HG02623 (cell line): ENCODE measurements around the gene SPATS2.
"Not testable (repeated sequence)": the region's sequence is repeated elsewhere in the genome, so short reads cannot be mapped to it uniquely, and the experiment has no call there.

Experiments
- ATAC-seq: cut with Tn5 transposase; IDR thresholded peaks from one replicate; pipeline ENCODE4 v1.9.1; 2021; ENCODE audit warnings: moderate library complexity; ENCODE audit not compliant: unreplicated experiment

SPATS2 gene

GRCh38 chr12:49403971-49404450 lies 36.7 kb downstream of the SPATS2 start:
- no peak for ATAC-seq

GRCh38 chr12:49404956-49405355 lies 37.7 kb downstream of the SPATS2 start:
- ATAC-seq: no peak

GRCh38 chr12:49410818-49411217 lies 43.6 kb downstream of the SPATS2 start:
- ATAC-seq: no peak

GRCh38 chr12:49413010-49413409 lies 45.7 kb downstream of the SPATS2 start:
- ATAC-seq: no peak

GRCh38 chr12:49413796-49414195 lies 46.5 kb downstream of the SPATS2 start:
- ATAC-seq: no peak

- no peak for ATAC-seq
Observed at GRCh38 chr12:49414364-49414763, 47.1 kb downstream of the SPATS2 start.

- ATAC-seq: no peak
Observed at GRCh38 chr12:49415521-49415970, 48.3 kb downstream of the SPATS2 start.

GRCh38 chr12:49416892-49417291 lies 49.6 kb downstream of the SPATS2 start:
- no peak for ATAC-seq

GRCh38 chr12:49417558-49417957 lies 50.3 kb downstream of the SPATS2 start:
- no peak for ATAC-seq

GRCh38 chr12:49420556-49420955 lies 53.3 kb downstream of the SPATS2 start:
- ATAC-seq: no peak

- ATAC-seq: no peak
Observed at GRCh38 chr12:49422114-49422513, 54.9 kb downstream of the SPATS2 start.

GRCh38 chr12:49428793-49429192 lies 61.5 kb downstream of the SPATS2 start:
- no peak for ATAC-seq

GRCh38 chr12:49432616-49433015 lies 65.4 kb downstream of the SPATS2 start:
- ATAC-seq: no peak

- not testable (repeated sequence) for ATAC-seq
Observed at GRCh38 chr12:49436799-49437198, 69.5 kb downstream of the SPATS2 start.

- ATAC-seq: no peak
Observed at GRCh38 chr12:49439042-49439441, 71.8 kb downstream of the SPATS2 start.

GRCh38 chr12:49440035-49440434 lies 72.8 kb downstream of the SPATS2 start:
- no peak for ATAC-seq

GRCh38 chr12:49442915-49443314 lies 75.7 kb downstream of the SPATS2 start:
- no peak for ATAC-seq

- ATAC-seq: no peak
Observed at GRCh38 chr12:49446571-49446970, 79.3 kb downstream of the SPATS2 start.

GRCh38 chr12:49448858-49449257 lies 81.6 kb downstream of the SPATS2 start:
- ATAC-seq: no peak

GRCh38 chr12:49451468-49452259 lies 84.4 kb downstream of the SPATS2 start:
- ATAC-seq: peak; percentile 73

- ATAC-seq: no peak
Observed at GRCh38 chr12:49455501-49455900, 88.2 kb downstream of the SPATS2 start.

GRCh38 chr12:49456131-49456679 lies 88.9 kb downstream of the SPATS2 start:
- no peak for ATAC-seq
